Measurements from ENCODE around the gene EBNA1BP2.

GRCh38 chr1:43221797-43222196 lies 49.7 kb upstream of the EBNA1BP2 start:
- TF ChIP-seq POLR2A (IDR thresholded peaks at IDR 0.05; ENCODE audit: extremely low read depth, insufficient read length) (no peak), CTCF (IDR thresholded peaks at IDR 0.05; ENCODE audit: low read depth, low read length) (no peak), MAX (IDR thresholded peaks at IDR 0.05; ENCODE audit: low read depth, low read length) (no peak)
